COLO829 (cell line): ENCODE results near the gene HCST.
"Not testable (repeated sequence)": the region's sequence is repeated elsewhere in the genome, so short reads cannot be mapped to it uniquely, and the experiment has no call there.

Experiments
- DNase-seq: peaks from one replicate; pipeline ENCODE4 v3.0.0; 2012; ENCODE audit warnings: low spot score

HCST gene

DNA sequence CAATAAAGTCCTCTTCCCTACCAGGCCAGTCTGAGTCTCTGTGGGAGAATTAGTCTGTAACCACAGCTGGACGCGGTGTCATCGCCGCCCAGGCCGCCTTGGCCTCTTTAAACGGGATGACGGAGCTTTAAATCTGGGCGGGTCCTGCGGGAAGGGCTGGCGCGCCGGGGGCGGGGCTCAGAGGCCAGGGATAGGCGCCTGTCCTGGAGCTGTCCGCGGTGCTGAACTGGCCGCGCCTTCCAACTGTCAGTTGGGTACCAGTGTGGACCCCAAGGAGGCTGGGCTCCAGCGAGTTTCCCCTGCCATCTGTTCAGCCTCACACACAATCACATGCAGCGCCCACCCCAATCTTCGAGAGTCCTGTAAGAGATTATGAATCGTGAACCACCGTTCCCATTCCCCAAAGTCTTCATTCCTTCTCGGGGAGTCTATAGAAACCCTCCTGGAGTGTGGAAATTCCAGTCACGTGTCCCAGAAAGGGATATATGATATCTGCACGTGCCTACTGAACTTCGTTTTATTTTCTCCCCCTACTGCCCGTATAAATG lies 22.5 kb upstream of the HCST start:
- DNase-seq, result peak; percentile 84

DNA sequence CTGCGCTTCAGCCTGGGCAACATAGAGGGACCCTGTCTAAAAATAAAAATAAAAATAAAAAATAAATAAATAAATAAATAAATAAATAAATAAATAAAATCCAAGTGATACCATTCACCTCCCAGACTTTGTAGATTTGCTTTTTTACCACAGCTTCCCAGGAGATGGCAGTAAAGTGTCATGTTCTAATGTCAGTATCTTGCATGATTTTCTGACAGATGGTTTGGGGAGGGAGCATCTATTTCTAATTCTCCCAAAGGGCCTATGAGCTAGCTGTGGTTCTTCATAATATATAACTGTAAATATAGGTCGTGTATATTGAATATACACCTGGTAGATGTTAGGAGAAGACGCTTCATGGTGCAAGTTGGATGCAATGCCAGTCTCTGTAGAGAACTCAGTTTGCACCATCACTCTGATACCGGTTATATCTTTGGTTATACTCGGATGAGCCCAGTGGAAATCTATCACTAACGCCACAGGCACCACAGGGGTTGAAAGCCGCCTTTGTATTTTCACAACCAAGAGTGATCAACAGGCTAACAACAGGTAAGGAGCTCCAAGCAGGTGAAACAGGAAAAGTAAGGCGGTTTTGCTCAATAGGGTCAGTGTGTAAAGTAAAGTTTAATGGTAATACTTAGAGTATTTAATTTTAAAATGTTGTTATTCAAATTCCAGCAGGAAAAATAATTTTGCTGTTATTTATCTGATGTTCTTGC lies 20.1 kb upstream of the HCST start:
- DNase-seq, result peak; percentile 78

DNA sequence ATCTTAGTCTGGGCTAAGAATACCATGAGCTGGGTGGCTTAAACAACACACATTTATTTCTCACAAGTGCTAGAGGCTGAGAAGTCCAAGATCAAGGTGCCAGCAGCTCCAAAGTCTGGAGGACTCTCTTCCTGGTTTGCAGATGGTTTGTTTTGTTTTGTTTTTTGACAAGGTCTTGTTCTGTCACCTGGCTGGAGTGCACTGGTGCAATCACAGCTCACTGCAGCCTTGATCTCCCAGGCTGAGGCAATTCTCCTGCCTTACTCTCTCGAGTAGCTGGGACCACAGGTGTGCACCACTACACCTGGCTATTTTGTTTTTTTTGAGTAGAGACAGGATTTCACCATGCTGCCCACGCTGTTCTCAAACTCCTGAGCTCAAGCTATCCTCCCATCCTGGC lies 18.4 kb upstream of the HCST start:
- no peak for DNase-seq

DNA sequence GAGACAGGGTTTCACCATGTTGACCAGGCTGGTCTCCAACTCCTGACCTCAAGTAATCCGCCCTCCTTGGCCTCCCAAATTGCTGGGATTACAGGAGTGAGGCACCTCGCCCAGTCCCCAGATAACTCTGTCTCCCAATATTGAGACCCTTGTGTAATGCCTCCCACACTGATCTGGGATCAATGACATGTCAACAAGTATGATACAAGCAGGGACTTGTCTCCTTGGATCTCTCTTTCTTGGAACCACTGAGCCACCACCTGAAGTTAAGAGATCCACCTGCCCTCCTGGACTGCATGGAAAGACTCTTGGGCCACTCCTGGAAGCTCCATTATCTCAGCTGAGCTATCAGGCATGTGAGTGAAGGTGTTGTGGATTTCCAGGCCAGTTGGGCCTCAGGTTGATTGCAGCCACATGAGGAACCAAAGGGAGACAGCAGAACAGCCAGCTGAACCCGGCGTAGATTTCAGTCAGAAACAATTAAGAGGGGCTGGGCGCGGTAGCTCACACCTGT lies 17.0 kb upstream of the HCST start:
- DNase-seq, result no peak

DNA sequence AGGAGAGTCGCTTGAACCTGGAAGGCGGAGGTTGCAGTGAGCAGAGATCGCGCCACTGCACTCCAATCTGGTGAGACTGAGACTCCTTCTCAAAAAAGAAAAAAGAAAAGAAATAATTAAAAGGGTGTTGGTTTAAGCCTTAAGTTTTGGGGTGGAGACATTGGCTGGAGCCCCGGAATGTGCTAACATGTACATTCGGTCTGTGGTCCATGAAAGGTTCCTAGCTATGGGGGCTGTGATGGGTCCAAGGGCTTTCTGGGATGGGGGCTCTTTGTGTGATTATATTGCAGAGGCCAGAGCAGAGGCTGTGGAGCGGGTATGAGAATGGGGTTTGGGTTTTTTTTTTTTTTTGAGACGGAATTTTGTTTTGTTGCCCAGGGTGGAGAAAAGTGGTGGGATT lies 16.4 kb upstream of the HCST start:
- DNase-seq, result no peak

DNA sequence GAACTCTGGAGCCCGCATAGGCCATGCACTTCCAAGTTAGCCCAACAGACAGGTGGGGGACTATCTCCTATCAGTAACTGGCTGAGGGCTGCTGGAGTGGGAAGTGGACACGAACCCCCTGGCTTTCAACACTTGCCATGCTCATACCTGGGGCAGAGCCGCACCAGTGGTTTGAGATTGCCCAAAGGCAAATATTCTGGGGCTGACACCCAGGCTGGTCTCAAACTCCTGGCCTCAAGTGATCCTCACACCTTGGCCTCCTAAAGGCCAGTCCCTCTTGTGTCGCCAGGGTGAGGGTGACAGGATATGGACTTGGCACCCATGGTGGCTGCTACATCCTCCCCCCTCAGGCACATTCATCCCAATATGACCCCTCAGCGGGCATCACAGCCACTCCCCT lies 15.1 kb upstream of the HCST start:
- DNase-seq, result no peak

DNA sequence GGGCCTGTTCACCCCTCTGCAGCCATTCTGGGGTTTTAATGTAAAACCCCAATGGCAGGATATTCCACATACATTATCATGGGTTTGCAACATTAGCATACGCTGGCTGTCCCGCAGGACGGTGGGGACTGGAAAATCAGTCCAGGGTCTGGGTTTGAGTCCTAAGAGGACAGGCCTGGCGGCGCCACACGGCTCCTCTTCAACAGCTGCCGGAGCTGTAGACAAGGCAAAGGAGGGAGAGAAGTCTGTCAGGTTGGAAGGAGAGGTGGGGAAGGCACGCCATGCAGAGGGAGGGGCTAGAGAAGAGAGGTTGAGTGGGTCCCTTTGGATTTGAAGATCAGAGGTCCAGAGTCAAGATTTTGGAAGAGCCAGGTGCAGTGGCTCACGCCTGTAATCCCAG lies 13.9 kb upstream of the HCST start:
- no peak for DNase-seq

DNA sequence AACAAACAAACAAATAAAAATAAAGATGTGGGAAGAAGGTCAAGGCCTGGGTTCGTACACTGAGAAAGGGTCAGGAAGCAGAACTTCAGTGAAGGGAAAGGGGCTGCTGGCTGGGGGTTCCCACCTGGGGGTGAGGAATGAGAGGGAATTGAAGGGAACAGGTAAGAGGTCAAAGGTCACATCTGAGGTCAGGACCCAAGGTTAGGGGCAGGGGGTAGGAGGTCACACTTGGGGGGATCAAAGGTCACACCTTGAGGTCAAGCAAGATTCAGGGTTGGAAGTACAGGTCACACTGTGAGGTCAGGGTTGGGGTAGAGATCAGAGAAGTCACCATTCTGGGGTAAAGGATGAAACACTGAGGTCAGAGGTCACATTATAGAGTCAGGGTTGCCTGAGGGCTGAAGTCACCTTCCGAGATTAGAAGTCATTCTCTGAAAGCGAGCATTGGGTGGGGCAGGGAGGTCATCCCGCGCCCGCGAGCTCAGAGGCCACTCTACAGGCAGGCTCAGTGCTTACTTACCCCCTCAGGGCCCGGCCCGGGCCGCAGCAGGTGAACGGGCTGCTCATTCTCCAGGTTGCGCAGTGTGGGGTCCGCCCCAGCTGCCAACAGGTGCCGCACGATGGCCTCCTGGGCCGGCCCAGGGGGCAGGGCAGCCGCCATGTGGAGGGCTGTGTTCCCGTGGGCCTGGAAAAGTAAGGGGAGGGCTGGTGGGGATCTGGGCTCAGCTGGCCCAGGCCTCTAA lies 12.8 kb upstream of the HCST start:
- DNase-seq, result no peak

DNA sequence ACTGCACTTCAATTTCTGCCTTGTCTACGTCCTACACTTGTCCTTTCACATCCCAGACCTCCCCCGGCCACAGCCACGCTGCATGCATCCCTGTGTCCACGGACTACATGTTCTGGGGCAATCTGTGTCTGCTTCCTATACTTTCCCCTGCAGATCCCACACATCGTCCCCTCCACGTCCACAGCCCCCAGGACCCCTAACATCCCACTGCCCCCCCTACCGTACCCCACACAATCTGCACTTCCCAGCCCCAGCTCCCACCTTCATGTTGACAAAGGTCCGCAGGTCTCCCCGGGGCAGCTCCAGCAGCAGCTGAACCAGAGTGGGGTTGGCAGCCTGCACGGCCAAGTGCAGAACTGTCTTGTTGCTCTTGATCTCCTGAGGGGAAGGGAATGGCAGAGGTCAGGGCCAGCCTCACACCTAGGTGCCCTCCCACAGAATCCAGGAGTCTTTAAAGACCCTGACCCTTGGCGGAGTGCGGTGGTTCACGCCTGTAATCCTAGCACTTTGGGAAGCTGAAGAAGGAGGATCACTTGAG lies 12.1 kb upstream of the HCST start:
- DNase-seq, result no peak

DNA sequence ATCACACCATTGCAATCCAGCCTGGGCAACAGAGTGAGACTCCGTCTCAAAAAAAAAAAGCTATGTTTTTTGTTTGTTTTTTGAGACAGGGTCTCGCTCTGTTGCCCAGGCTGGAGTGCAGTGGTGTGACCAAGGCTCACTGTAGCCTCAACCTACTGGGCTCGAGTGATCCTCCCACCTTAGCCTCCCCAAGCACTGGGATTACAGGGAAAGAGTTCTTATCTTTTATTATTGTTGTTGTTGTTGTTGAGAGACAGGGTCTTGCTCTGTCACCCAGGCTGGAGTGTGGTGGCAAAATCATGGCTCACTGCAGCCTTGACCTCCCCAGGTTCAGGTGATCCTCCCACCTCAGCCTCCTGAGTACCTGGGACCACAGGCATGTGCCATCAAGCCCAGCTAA lies 10.5 kb upstream of the HCST start:
- DNase-seq, result not testable (repeated sequence)

DNA sequence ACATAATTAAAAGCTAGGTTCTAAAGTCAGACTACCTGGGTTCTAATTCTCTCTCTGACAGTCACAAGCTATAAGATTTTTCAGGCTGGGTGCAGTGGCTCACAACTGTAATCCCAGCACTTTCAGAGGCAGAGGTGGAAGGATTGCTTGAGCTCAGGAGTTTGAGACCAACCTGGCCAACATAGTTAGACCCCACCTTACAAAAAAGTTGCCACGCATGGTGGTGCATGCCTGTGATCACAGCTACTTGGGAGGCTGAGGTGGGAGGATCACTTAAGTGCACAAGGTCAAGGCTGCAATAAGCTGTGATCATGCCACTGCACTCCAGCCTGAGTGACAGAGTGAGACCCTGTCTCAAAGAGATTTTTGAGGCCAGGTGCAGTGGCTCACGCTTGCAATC lies 8.0 kb upstream of the HCST start:
- DNase-seq, result no peak

DNA sequence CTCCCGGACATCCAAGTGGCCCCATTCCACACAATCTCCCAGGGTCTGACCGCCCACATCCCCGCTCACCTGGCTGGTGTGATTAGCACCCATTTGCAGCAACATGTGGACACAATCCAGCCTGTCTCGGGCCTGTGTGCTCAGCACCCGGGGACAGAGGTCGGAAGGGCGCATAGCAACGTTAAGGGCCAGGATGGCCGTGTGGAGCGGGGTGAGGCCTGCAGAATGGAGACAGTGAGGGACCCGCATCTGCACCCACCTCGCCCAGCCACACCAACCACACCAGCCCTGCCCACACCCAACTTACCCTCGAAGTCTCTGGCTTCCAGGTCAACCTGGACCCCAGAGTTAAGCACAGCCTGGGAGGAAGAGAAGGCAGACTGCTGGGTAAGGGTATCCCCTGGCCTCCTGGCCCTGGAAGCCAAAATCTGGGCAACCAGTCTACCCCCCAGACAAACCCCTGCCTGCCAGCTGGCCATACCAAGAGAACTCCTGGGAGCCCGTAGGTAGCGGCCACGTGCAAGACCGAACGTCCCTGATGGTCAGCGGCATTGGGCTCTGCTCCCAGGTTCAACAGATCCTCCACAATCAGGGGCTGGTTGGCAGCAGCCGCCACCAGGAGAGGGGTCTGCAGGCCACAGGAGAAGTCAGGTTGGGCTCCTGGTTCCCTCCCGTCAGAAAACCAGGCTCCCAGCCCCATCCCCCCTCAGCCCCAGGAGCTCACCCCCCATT lies 6.3 kb upstream of the HCST start:
- no peak for DNase-seq

DNA sequence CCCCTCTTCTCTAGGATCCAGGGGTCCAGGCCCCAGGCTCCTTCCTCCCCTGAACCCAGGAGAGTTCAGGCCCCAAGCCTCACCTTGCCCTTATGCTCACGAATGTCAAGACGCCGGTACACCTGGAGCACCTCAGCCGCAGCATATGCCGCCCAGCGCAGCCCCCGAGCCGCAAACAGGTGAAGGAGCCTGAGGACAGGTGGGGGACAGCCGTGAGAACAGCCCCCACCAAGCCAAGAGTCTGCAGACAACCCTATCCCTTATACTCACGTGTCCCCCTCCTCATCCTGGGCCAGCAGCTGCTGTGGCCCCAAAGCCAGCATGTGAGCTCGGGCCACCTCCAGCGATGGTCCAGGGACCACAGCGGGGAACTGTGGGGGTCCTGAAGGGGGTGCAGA lies 5.7 kb upstream of the HCST start:
- no peak for DNase-seq

DNA sequence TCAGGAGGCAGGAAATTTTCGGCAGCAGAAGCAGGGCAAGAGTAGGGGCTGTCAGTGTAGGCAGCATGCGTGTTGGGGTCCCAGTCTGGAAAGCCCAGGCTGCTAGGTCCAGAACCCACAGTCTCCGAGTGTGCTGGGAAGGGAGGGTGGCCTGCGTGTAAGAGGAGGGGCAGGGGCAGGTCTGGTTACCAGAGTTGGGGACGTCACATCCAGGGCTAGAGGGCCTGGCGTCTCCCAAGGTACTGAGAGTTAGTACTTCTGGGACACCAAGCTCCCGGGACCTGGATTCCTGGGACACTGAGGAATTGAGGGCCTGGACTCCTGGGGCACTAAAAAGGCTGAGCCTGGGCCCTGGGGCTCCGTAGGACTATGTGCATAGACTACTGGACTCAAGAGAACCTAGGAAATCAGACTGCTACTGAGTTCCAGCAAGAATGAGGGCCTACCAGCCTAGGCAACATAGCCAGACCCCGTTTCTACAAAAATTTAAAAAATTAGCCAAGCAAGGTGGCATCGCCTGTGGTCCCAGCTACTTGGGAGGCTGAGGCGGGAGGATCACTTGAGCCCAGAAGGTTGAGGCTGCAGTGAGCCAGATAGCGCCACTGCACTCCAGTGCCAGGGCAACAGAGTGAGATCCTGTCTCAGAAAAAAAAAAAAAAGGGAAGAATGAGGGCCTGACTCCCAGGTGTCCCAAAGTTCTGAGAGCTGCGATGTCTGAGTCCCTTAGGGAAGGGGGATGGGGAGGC lies 4.5 kb upstream of the HCST start:
- DNase-seq, result no peak

DNA sequence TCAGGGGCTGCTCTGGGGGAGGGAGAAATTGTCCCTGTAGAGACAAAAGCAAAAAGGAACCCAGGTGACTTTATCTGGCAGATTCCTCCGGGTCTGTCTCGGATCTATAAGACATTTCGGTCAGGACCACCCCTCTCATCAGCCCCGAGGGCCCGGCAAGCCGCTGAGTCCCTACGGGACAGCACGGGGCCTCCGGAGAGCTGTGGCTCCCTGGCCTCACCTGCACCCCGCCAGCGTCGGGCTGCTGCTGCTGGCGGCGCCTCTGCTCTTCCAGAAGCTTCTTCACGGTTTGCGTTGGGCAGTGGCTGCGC lies 3.9 kb upstream of the HCST start:
- no peak for DNase-seq

DNA sequence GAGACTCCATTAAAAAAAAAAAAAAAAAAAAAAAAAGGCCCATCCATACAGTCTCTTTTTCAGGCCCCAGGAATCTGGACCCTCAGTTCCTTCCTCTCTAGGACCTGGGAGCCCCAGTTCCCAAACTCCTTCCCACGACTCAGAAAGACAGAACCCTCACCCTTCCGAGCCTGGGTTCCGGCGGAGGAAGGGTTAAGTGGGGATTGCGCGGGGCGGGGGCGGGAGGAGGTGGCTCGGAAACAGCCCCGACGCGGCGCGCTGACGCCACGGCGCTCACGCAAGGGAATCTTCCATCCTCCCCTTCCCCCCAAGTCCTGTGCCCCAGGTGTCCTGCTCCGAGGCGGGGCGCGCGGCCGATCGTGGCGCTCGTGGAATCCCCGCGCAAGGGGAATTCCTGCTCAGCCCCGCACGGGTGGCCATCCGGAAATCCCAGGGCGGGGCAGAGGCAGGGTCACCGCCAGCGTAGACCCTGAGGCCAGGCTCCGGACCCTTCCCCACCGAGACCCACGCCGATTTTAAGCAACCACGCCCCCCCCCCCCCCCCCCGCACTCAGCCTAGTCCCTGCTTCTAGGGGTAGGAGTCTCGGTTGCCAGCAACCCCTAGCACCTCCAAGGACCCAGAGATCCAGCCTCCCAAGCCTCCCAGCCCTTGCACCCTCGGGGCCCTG lies 2.6 kb upstream of the HCST start:
- DNase-seq, result peak; percentile 65

DNA sequence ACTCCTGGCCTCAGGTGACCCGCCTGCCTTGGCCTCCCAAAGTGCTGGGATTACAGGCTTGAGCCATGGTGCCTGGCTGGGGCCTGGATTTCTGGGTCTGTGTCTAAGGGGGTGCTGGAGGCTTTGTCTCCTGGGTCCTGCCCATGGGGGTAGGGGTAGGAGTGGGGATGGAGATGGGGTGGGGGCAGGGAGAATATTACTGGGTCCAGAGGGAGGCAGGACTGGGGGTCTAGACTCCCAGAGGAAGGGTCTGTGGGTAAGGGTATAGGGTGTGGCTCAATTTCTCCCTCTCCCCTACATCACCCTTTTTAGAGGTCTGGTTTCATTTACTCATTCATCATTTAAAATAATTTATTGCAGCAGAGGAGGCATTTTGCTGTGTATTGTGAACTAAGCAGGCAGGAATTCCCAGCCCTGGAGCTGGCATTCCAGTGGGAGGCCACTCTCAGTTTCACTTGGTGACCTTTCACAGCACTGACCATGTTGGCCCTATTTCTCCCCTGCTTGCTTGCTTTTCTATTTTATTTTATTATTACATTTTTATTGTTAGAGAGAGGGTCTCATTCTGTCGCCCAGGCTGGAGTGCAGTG lies 1.2 kb upstream of the HCST start:
- no peak for DNase-seq

DNA sequence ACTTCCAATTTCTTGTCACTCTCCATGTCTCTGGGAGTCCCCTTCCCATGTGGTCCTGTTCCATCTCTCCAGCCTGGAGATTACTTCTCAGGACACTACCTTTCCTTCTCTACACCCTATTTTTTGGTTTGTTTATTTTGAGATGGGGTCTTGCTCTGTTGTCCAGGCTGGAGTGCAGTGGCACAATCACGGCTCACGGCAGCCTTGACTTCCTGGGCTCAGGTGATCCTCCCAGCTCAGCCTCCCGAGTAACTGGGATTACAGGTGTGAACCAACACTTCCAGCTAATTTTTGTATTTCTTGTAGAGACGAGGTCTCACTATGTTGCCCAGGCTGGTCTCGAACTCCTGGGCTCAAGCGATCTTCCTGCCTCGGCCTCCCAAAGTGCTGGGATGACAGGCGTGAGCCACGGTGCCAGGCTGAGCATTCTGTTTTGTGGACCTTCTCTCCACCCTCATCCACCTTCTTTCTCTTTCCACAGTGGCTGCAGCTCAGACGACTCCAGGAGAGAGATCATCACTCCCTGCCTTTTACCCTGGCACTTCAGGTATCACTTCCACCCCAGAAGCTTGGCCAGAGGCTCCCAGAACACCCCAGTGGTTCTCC lies 644 bp downstream of the HCST start:
- DNase-seq, result no peak

DNA sequence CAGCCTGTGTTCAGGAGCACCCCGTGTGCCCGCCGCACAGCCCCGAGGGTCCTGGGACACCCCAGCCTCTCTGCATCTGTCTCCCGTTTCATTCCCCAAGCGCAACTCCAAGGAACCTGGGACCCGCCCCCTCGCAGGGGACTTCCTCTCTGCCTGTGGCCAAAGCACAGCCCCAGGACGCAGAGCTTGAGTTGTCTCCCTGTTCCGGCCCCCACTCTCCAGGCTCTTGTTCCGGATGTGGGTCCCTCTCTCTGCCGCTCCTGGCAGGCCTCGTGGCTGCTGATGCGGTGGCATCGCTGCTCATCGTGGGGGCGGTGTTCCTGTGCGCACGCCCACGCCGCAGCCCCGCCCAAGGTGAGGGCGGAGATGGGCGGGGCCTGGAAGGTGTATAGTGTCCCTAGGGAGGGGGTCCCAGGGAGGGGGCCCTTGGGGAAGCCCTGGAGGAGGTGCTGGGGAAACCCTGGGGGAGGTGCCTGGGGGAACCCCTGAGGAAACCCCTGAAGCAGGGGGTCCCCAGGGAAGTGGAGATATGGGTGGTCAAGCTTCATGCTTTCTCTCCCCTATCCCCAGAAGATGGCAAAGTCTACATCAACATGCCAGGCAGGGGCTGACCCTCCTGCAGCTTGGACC lies 1.3 kb downstream of the HCST start:
- peak; percentile 53 for DNase-seq
